Measurements from ENCODE around the gene PCDHA5.
"Not testable (repeated sequence)": the region's sequence is repeated elsewhere in the genome, so short reads cannot be mapped to it uniquely, and the experiment has no call there.

PCDHA5 gene

DNA sequence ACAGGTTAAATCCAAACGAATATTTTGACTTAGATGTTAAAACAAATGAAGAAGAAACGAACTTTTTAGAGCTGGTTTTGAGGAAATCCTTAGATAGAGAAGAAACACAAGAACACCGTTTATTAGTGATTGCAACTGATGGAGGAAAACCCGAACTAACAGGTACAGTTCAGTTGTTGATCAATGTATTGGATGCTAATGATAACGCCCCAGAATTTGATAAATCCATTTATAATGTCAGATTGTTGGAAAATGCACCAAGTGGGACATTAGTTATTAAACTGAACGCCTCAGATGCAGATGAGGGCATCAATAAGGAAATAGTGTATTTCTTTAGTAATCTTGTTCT lies 842 bp downstream of the PCDHA5 start:
- H3K27ac ChIP-seq, result no peak overlapping the region
- TF ChIP-seq, protein P1, sequence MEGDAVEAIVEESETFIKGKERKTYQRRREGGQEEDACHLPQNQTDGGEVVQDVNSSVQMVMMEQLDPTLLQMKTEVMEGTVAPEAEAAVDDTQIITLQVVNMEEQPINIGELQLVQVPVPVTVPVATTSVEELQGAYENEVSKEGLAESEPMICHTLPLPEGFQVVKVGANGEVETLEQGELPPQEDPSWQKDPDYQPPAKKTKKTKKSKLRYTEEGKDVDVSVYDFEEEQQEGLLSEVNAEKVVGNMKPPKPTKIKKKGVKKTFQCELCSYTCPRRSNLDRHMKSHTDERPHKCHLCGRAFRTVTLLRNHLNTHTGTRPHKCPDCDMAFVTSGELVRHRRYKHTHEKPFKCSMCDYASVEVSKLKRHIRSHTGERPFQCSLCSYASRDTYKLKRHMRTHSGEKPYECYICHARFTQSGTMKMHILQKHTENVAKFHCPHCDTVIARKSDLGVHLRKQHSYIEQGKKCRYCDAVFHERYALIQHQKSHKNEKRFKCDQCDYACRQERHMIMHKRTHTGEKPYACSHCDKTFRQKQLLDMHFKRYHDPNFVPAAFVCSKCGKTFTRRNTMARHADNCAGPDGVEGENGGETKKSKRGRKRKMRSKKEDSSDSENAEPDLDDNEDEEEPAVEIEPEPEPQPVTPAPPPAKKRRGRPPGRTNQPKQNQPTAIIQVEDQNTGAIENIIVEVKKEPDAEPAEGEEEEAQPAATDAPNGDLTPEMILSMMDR (conservative IDR thresholded peaks at IDR 0.05), result peak; percentile 24; the same call in 1 of the 2 replicates

DNA sequence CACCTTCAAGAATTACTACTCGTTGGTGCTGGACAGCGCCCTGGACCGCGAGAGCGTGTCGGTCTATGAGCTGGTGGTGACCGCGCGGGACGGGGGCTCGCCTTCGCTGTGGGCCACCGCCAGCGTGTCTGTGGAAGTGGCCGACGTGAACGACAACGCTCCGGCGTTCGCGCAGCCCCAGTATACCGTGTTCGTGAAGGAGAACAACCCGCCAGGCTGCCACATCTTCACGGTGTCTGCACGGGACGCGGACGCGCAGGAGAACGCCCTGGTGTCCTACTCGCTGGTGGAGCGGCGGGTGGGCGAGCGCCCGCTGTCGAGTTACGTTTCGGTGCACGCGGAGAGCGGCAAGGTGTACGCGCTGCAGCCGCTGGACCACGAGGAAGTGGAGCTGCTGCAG lies 1.6 kb downstream of the PCDHA5 start:
- H3K27ac ChIP-seq, result not testable (repeated sequence)

DNA sequence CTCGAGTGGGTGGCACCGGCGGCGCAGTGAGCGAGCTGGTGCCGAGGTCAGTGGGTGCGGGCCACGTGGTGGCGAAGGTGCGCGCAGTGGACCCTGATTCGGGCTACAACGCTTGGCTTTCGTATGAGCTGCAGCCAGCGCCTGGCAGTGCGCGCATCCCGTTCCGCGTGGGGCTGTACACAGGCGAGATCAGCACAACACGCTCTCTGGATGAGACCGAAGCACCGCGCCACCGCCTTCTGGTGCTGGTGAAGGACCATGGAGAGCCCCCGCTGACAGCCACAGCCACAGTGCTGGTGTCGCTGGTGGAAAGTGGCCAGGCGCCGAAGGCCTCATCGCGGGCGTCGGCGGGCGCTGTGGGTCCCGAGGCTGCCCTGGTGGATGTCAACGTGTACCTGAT lies 2.1 kb downstream of the PCDHA5 start:
- no peak overlapping the region for H3K27ac ChIP-seq
- TF ChIP-seq, protein P1 (conservative IDR thresholded peaks at IDR 0.05), result no peak

DNA sequence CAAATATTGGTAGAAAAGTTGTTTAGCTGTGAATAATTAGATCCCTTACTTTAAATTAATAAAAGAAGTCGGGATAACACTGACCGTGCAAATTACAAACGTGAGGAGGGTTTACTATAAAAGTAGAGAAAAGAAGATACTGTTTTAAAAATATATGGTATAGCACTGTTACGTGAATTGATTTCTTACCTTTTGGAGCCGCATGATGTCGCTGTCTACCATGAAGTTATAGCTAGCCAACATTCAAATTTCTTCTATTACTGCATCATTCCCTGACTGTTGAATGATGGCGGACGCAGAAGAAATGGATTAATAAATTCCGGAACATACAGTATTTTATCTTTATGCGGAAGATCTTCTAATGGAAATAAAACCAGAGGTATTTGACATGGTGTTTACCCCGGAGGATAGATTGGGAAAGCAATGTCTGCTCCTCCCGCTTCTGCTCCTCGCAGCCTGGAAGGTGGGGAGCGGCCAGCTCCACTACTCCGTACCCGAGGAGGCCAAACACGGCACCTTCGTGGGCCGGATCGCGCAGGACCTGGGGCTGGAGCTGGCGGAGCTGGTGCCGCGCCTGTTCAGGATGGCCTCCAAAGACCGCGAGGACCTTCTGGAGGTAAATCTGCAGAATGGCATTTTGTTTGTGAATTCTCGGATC lies 6.4 kb downstream of the PCDHA5 start, which contains the start of gene PCDHA6:
Gene PCDHA6, plus strand, starts transcription at position 257 of the 658 bp plus-strand sequence. Its CDS starts 132 bp downstream, at position 389.
- TF ChIP-seq, protein P1 (conservative IDR thresholded peaks at IDR 0.05), result peak; percentile 17; the same call in 1 of the 2 replicates
- H3K27ac ChIP-seq, result no peak within 1 kb of the TSS

DNA sequence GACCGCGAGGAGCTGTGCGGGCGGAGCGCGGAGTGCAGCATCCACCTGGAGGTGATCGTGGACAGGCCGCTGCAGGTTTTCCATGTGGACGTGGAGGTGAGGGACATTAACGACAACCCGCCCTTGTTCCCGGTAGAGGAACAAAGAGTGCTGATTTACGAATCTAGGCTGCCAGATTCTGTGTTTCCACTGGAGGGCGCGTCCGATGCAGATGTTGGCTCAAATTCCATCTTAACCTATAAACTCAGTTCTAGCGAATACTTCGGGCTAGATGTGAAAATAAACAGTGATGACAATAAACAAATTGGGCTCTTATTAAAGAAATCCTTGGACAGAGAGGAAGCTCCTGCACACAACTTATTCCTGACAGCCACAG lies 6.9 kb downstream of the PCDHA5 start:
- TF ChIP-seq, protein P1 (conservative IDR thresholded peaks at IDR 0.05), result no peak
- no peak overlapping the region for H3K27ac ChIP-seq

DNA sequence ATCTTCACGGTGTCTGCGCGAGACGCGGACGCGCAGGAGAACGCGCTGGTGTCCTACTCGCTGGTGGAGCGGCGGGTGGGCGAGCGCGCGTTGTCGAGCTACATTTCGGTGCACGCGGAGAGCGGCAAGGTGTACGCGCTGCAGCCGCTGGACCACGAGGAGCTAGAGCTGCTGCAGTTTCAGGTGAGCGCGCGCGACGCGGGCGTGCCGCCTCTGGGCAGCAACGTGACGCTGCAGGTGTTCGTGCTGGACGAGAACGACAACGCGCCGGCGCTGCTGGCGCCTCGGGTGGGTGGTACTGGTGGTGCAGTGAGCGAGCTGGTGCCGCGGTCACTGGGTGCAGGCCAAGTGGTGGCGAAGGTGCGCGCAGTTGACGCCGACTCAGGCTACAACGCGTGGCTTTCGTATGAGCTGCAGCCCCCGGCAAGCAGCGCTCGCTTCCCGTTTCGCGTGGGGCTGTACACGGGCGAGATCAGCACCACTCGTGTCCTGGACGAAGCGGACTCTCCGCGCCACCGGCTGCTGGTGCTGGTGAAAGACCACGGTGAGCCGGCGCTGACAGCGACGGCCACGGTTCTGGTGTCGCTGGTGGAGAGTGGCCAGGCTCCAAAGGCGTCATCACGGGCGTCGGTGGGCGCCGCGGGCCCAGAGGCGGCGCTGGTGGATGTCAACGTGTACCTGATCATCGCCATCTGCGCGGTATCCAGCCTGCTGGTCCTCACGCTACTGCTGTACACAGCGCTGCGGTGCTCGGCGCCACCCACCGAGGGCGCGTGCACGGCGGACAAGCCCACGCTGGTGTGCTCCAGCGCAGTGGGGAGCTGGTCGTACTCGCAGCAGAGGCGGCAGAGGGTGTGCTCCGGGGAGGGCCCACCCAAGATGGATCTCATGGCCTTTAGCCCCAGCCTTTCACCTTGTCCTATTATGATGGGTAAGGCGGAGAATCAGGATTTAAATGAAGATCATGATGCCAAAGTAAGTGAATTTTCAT lies 8.4 kb downstream of the PCDHA5 start:
- H3K27ac ChIP-seq, result not testable (repeated sequence)

DNA sequence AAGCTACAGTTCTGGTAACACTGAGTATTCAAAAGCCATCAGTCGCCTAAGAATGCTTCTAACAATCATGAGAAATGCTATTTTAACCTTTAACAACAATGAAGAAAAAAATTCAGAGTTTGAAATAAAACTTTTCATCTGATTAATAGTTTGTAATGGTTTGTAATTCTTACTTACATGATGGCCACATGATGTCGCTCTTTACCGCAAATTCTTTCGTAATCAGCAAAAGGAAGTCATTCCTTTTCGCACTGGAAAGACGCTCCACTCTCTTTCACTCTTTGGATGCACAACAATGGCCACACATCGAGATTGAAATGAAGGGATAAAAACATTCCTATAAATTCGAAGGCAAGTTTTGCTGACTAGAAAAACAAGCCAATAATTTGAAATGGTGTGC lies 12.6 kb downstream of the PCDHA5 start, which contains the start of gene PCDHA7:
Gene PCDHA7, plus strand, starts transcription at position 277 of the 400 bp plus-strand sequence. Its CDS starts 115 bp downstream, at position 392.
- H3K27ac ChIP-seq, result no peak within 1 kb of the TSS
- TF ChIP-seq, protein P1 (conservative IDR thresholded peaks at IDR 0.05), result 0 out of 2 replicates have a peak, but pooled peaks have one; percentile 24

DNA sequence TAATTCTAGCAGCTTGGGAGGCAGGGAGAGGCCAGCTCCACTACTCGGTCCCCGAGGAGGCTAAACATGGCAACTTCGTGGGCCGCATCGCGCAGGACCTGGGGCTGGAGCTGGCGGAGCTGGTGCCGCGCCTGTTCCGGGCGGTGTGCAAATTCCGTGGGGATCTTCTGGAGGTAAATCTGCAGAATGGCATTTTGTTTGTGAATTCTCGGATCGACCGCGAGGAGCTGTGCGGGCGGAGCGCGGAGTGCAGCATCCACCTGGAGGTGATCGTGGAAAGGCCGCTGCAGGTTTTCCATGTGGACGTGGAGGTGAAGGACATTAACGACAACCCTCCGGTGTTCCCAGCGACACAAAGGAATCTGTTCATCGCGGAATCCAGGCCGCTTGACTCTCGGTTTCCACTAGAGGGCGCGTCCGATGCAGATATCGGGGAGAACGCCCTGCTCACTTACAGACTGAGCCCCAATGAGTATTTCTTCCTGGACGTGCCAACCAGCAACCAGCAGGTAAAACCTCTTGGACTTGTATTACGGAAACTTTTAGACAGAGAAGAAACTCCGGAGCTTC lies 13.1 kb downstream of the PCDHA5 start:
- not testable (repeated sequence) for H3K27ac ChIP-seq

Data from VCaP (cell line).